Hepatocyte (in vitro differentiated cells): Measurements from ENCODE around the gene SPATA22. TPM values are rescaled to one million over a fixed set of nuclear protein-coding genes. Genes with fewer than 3 reads are reported as not detected.
A peak's percentile ranks its signal among the peaks of the same experiment; 100 is the strongest.
"Not testable (repeated sequence)": the region's sequence is repeated elsewhere in the genome, so short reads cannot be mapped to it uniquely, and the experiment has no call there.

ENCODE experiments used
- DNase-seq: peaks from one replicate; pipeline ENCODE4 v3.0.0-alpha.2; 2016; ENCODE audit warnings: low spot score
- H2AFZ ChIP-seq: fragments of 200-600 bp; sonication (generic); 2 replicates; pipeline ENCODE4 v1.6.0; 2016; ENCODE audit warnings: antibody characterized with exemption, mild to moderate bottlenecking
- H3K27ac ChIP-seq: fragments of 200-600 bp; sonication (generic); 2 replicates; pipeline ENCODE4 v1.5.1; 2016; ENCODE audit warnings: mild to moderate bottlenecking
- H3K27me3 ChIP-seq: fragments of 200-600 bp; sonication (generic); 2 replicates; pipeline ENCODE4 v1.6.1; 2016
- H3K36me3 ChIP-seq: fragments of 200-600 bp; sonication (generic); replicated peaks from 2 replicates; pipeline ENCODE4 v1.5.1; 2016; ENCODE audit warnings: low read depth; ENCODE audit not compliant: insufficient read depth
- H3K4me1 ChIP-seq: fragments of 200-600 bp; sonication (generic); 2 replicates; pipeline ENCODE4 v1.5.1; 2016; ENCODE audit warnings: mild to moderate bottlenecking, moderate library complexity; ENCODE audit not compliant: insufficient read depth
- H3K4me2 ChIP-seq: fragments of 200-600 bp; sonication (generic); 2 replicates; pipeline ENCODE4 v1.6.0; 2016
- H3K4me3 ChIP-seq: fragments of 200-600 bp; sonication (generic); 2 replicates; pipeline ENCODE4 v1.5.1; 2016; ENCODE audit warnings: mild to moderate bottlenecking
- H3K79me2 ChIP-seq: fragments of 200-600 bp; sonication (generic); 2 replicates; pipeline ENCODE4 v1.6.0; 2017; ENCODE audit warnings: mild to moderate bottlenecking
- H3K9me2 ChIP-seq: fragments of 200-600 bp; sonication (generic); replicated peaks from 2 replicates; pipeline ENCODE4 v1.6.0; 2017; ENCODE audit warnings: mild to moderate bottlenecking; ENCODE audit not compliant: insufficient read depth
- H3K9me3 ChIP-seq: fragments of 200-600 bp; sonication (generic); 2 replicates; pipeline ENCODE4 v1.5.1; 2016; ENCODE audit warnings: low read depth, mild to moderate bottlenecking
- H4K20me1 ChIP-seq: fragments of 200-600 bp; sonication (generic); 2 replicates; pipeline ENCODE4 v1.6.0; 2016; ENCODE audit warnings: mild to moderate bottlenecking; ENCODE audit not compliant: insufficient read depth, poor library complexity, severe bottlenecking
- EZH2 ChIP-seq: fragments of 200-600 bp; sonication (generic); IDR thresholded peaks from 2 replicates; pipeline ENCODE4 v1.6.1; 2016; ENCODE audit warnings: antibody characterized with exemption, mild to moderate bottlenecking, borderline replicate concordance
- EZH2phosphoT487 ChIP-seq: fragments of 200-600 bp; sonication (generic); IDR thresholded peaks from one replicate; pipeline ENCODE4 v1.6.1; 2018; ENCODE audit warnings: antibody characterized with exemption, mild to moderate bottlenecking, low read depth, moderate library complexity; ENCODE audit not compliant: unreplicated experiment, severe bottlenecking
- WGBS: methylation state at CpG from one replicate; pipeline ENCODE4 v1.1.6; 2016; ENCODE audit warnings: low lambda C conversion rate; ENCODE audit errors: missing lambda C conversion rate; 5-methylcytosine and 5-hydroxymethylcytosine counted together
- polyA plus RNA-seq: library from polyadenylated mRNA; unstranded; fragments of >200 nt; fragmentation: Nextera tagmentation; extraction: Ambion mirVana; gene quantifications from 2 replicates; pipeline ENCODE4 v1.2.1, GENCODE V29; 2016
- total RNA-seq: library from RNA; depleted of rRNA; stranded (reverse); fragments of >200 nt; gene quantifications from 2 replicates; pipeline ENCODE4 v1.2.3, GENCODE V29; 2014
- TF ChIP-seq, protein P1 (sequence below): fragments of 200-600 bp; sonication (generic); IDR thresholded peaks from 2 replicates; pipeline ENCODE4 v1.5.1; 2016; ENCODE audit warnings: antibody characterized with exemption, mild to moderate bottlenecking; ENCODE audit not compliant: poor library complexity

SPATA22 gene
- total and polyA plus RNA-seq, 2 experiments from 2014 or later, result not detected

DNA sequence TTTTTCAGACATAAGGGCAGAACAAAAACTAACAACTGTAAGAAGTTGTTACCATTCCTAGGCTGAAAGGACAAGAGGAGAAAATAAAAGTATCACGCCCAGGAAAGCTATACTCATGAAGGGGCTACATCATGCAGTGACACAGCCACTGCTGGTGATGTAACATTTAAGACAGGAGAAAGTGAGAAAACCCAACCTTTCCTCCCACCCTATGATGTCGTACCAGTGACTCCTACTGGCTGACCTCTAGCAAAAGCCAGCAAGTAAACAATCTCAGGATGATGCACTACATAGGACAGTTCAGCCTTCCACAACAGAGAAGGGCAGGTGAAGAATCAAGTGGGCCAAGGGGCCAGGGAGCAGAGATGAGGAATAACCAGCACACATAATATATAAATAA lies 24.0 kb downstream of the SPATA22 start:
- no peaks in the 10 kb centered on the region for H3K36me3 ChIP-seq
- TF ChIP-seq, protein P1, sequence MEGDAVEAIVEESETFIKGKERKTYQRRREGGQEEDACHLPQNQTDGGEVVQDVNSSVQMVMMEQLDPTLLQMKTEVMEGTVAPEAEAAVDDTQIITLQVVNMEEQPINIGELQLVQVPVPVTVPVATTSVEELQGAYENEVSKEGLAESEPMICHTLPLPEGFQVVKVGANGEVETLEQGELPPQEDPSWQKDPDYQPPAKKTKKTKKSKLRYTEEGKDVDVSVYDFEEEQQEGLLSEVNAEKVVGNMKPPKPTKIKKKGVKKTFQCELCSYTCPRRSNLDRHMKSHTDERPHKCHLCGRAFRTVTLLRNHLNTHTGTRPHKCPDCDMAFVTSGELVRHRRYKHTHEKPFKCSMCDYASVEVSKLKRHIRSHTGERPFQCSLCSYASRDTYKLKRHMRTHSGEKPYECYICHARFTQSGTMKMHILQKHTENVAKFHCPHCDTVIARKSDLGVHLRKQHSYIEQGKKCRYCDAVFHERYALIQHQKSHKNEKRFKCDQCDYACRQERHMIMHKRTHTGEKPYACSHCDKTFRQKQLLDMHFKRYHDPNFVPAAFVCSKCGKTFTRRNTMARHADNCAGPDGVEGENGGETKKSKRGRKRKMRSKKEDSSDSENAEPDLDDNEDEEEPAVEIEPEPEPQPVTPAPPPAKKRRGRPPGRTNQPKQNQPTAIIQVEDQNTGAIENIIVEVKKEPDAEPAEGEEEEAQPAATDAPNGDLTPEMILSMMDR, result no peak
- TF ChIP-seq EZH2phosphoT487, result no peak
- TF ChIP-seq EZH2, result no peak
- peaks cover 4% of the 10 kb centered on the region for H3K4me1 ChIP-seq
- H4K20me1 ChIP-seq, result no peaks in the 10 kb centered on the region
- no peaks in the 10 kb centered on the region for H3K27me3 ChIP-seq
- no peak overlapping the region for H3K27ac ChIP-seq
- H3K4me2 ChIP-seq, result no peak overlapping the region
- H3K9me2 ChIP-seq, result no peaks in the 10 kb centered on the region
- DNase-seq, result peak; percentile 10
- no peaks in the 10 kb centered on the region for H3K9me3 ChIP-seq
- H3K4me3 ChIP-seq, result no peak overlapping the region
- WGBS, result 51% methylated on average over 2 of the region's 2 CpGs
- no peaks in the 10 kb centered on the region for H3K79me2 ChIP-seq
- H2AFZ ChIP-seq, result no peak overlapping the region

GRCh38 chr17:3440451-3440850 lies 31.2 kb downstream of the SPATA22 start:
- Histone ChIP-seq H3K4me2 (no peak overlapping the region), H3K79me2 (no peaks in the 10 kb centered on the region), H2AFZ (no peak overlapping the region), H3K36me3 (no peaks in the 10 kb centered on the region), H3K9me3 (no peaks in the 10 kb centered on the region), H4K20me1 (no peaks in the 10 kb centered on the region), H3K27me3 (no peaks in the 10 kb centered on the region), H3K9me2 (no peaks in the 10 kb centered on the region), H3K4me3 (no peak overlapping the region), H3K27ac (no peak overlapping the region), H3K4me1 (no peaks in the 10 kb centered on the region)
- 78% methylated on average over 2 of the region's 2 CpGs for WGBS
- TF ChIP-seq EZH2 (no peak), EZH2phosphoT487 (no peak)
- TF ChIP-seq, protein P1, result no peak
- no peak for DNase-seq

DNA sequence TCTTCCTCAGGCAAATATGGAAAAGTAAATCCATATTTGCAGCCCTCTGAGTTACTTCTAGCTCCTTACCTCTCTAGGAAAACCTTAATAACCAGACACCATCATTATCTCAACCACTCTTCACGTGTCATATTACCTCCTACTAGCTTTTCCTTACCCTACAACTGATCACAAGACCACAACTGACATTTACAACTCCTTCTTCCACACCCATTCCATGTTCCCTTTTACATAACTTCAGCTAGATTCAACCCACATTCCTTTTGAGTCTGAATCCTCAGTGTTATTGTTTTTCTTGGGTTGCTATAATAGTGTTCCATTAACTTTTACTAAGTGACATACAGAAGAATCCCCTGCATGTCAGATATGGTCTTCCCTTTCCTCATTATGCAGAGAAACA lies 33.3 kb downstream of the SPATA22 start:
- Histone ChIP-seq H3K4me2 (no peak overlapping the region), H2AFZ (no peak overlapping the region), H3K9me3 (no peaks in the 10 kb centered on the region), H3K27me3 (no peaks in the 10 kb centered on the region), H3K4me3 (no peak overlapping the region), H4K20me1 (no peaks in the 10 kb centered on the region), H3K4me1 (no peaks in the 10 kb centered on the region), H3K79me2 (no peaks in the 10 kb centered on the region), H3K9me2 (no peaks in the 10 kb centered on the region), H3K27ac (no peak overlapping the region), H3K36me3 (no peaks in the 10 kb centered on the region)
- DNase-seq, result no peak
- no peak for TF ChIP-seq EZH2phosphoT487
- TF ChIP-seq, protein P1, result no peak
- 37% methylated on average over 1 of the region's 1 CpG for WGBS

DNA sequence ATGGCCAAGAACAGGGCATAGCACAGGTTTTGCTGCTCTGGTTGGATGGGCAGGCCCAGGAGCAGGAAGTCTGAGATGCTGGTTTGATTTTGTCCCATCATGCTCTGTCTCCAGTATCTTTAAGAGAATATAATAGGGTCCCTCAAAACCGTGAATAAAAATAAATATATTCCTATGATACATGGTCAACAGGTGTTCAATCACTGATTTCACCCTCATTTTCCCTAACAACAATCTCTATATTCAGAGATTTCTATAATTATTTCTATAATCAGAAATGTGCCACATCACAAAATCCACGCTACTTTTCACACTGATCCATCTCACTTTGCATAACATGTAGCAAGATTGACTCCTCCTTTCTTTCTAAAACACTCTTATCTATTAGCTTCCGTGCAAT lies 37.9 kb downstream of the SPATA22 start, which contains the start of gene OR1E2:
Gene OR1E2 (minus strand): TSS at position 101 of the 400 bp plus-strand sequence. CDS start 0 bp downstream, at position 101.
- Histone ChIP-seq H3K4me2 (no peak within 1 kb of the TSS), H3K36me3 (no peaks in the 10 kb centered on the region), H3K4me3 (no peak within 1 kb of the TSS), H2AFZ (no peak within 1 kb of the TSS), H3K27me3 (no peaks in the 10 kb centered on the region), H3K79me2 (no peaks in the 10 kb centered on the region), H3K4me1 (no peaks in the 10 kb centered on the region), H4K20me1 (no peaks in the 10 kb centered on the region), H3K9me3 (no peaks in the 10 kb centered on the region), H3K9me2 (no peaks in the 10 kb centered on the region), H3K27ac (no peak within 1 kb of the TSS)
- 60% methylated on average over 3 of the region's 3 CpGs for WGBS
- TF ChIP-seq EZH2phosphoT487, result no peak
- TF ChIP-seq, protein P1, result no peak
- no peak for TF ChIP-seq EZH2
- DNase-seq, result no peak

DNA sequence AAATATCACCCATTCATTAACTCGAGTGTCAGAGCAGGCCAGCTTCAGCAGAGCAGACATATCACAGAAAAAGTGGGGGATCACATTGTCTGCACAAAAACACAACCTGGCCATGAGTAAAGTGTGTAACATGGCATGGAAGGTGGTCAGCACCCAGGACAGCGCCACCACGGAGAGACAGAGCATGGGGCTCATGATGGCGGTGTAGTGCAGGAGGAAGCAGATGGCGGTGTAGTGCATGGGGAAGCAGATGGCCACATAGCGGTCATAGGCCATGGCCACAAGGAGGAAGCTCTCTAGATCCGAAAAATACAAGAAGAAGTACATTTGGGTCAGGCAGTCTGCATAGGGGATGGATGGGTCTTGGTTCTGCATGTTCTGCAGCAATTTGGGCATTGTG lies 38.4 kb downstream of the SPATA22 start:
- not testable (repeated sequence) for H3K4me3 ChIP-seq, H3K9me2 ChIP-seq
- 51% methylated on average over 7 of the region's 7 CpGs for WGBS

More for the DNA sequence above, 38.4 kb downstream of the SPATA22 start:
- H3K36me3 ChIP-seq, H3K79me2 ChIP-seq, H3K9me3 ChIP-seq, H3K4me1 ChIP-seq, H2AFZ ChIP-seq, H3K27ac ChIP-seq, DNase-seq, H3K4me2 ChIP-seq, H4K20me1 ChIP-seq, H3K27me3 ChIP-seq: not testable (repeated sequence)
